A549 (cell line): Measurements from ENCODE around the gene SMIM11.

Source experiments
- CBX8 ChIP-seq: fragments of 200-600 bp; sonication (generic); IDR thresholded peaks from 2 replicates; pipeline ENCODE4 v1.6.1; 2016
- CEBPB ChIP-seq, 2 experiments: fragments of >200 bp in 1 of 2; sonication (Bioruptor Twin) in 1 of 2; formaldehyde crosslinking in 1 of 2; IDR thresholded peaks; 2 replicates each; pipeline ENCODE4 v1.6.1; 2012 to 2016
- HDAC2 ChIP-seq: fragments of 200-600 bp; sonication (generic); IDR thresholded peaks from 2 replicates; pipeline ENCODE4 v1.6.1; 2016
- JUNB ChIP-seq: fragments of >200 bp; sonication (Bioruptor Twin); formaldehyde crosslinking; IDR thresholded peaks from 2 replicates; pipeline ENCODE4 v1.6.1; 2016
- MAZ ChIP-seq: fragments of 150-350 bp; IDR thresholded peaks from 2 replicates; pipeline ENCODE4 v1.6.1; 2014; ENCODE audit warnings: antibody characterized with exemption, low read depth, low read length, borderline replicate concordance
- MYC ChIP-seq: IDR thresholded peaks from 2 replicates; pipeline ENCODE4 v1.6.1; 2012; ENCODE audit warnings: mild to moderate bottlenecking, inconsistent platforms, low read length, improper control_type of control experiment, borderline replicate concordance
- PHF8 ChIP-seq: fragments of 200-600 bp; sonication (generic); IDR thresholded peaks from 2 replicates; pipeline ENCODE4 v1.6.1; 2016; ENCODE audit warnings: low read depth, mild to moderate bottlenecking, antibody characterized with exemption, moderate library complexity, borderline replicate concordance
- POLR2A ChIP-seq: IDR thresholded peaks from 2 replicates; pipeline ENCODE4 v1.6.1; 2012; ENCODE audit warnings: mild to moderate bottlenecking, low read length
- SREBF2 ChIP-seq: fragments of 450-650 bp; IDR thresholded peaks from 2 replicates; pipeline ENCODE4 v1.6.1; 2014; ENCODE audit warnings: mild to moderate bottlenecking, moderate library complexity
- TF ChIP-seq, protein P1 (sequence below): fragments of >200 bp; sonication (Bioruptor Twin); formaldehyde crosslinking; IDR thresholded peaks from 3 replicates; pipeline ENCODE4 v1.5.1; 2016
- TF ChIP-seq, protein P2 (sequence below): IDR thresholded peaks from 2 replicates; pipeline ENCODE4 v1.6.1; 2012

DNA sequence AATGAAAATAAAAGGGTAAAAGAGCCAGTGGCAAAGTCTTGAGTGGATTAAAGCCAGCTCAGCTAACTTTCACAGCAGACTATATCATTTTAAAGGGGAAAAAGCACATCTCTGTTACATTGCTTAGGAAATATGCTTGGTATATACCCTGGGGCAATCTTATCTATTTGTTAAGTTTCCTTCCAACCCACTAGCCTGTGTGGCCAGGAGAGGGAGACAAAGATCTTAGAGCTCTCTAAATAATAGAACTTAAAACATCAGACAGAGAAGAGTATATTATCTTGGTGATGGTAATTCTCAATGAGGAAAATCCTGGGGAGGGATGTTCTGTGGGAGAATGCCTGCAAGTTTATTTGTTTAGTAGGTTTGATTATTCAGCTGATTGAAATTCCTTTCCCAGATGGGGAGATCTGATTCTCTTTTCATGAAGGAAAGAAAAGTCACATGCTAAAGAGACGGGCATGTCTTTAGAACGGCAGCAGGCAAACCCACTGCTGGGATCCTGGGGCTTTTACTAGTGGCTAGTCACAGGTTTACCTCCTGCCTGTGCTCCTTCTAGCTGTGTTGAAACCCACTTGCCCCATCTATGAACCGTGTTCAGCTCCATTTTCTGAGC, 7.9 kb upstream of the SMIM11 start:
- TF ChIP-seq, protein P1, sequence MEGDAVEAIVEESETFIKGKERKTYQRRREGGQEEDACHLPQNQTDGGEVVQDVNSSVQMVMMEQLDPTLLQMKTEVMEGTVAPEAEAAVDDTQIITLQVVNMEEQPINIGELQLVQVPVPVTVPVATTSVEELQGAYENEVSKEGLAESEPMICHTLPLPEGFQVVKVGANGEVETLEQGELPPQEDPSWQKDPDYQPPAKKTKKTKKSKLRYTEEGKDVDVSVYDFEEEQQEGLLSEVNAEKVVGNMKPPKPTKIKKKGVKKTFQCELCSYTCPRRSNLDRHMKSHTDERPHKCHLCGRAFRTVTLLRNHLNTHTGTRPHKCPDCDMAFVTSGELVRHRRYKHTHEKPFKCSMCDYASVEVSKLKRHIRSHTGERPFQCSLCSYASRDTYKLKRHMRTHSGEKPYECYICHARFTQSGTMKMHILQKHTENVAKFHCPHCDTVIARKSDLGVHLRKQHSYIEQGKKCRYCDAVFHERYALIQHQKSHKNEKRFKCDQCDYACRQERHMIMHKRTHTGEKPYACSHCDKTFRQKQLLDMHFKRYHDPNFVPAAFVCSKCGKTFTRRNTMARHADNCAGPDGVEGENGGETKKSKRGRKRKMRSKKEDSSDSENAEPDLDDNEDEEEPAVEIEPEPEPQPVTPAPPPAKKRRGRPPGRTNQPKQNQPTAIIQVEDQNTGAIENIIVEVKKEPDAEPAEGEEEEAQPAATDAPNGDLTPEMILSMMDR, result peak; percentile 56
- TF ChIP-seq PHF8 (no peak), MAZ (no peak), POLR2A (no peak), SREBF2 (no peak), HDAC2 (no peak), CBX8 (no peak), MYC (no peak), JUNB (no peak), CEBPB (IDR thresholded peaks at IDR 0.05) (no peak)
- TF ChIP-seq, protein P2, sequence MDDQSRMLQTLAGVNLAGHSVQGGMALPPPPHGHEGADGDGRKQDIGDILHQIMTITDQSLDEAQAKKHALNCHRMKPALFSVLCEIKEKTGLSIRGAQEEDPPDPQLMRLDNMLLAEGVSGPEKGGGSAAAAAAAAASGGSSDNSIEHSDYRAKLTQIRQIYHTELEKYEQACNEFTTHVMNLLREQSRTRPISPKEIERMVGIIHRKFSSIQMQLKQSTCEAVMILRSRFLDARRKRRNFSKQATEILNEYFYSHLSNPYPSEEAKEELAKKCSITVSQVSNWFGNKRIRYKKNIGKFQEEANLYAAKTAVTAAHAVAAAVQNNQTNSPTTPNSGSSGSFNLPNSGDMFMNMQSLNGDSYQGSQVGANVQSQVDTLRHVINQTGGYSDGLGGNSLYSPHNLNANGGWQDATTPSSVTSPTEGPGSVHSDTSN, result no peak
